HFF-Myc (cell line): Measurements from ENCODE around the gene MXD4.

Experiments used
- DNase-seq: peaks from one replicate; pipeline ENCODE4 v3.0.0-alpha.2; 2011; ENCODE audit warnings: low read depth; ENCODE audit errors: extremely low read depth
- H3K4me3 ChIP-seq: replicated peaks from 2 replicates; pipeline ENCODE4 v1.5.1; 2011; ENCODE audit warnings: low read depth, mild to moderate bottlenecking, control low read depth, low read length
- CTCF ChIP-seq: IDR thresholded peaks from 2 replicates; pipeline ENCODE4 v1.5.1; 2012; ENCODE audit warnings: mild to moderate bottlenecking, low read depth, low read length, control low read depth; ENCODE audit errors: missing control alignments

MXD4 gene

GRCh38 chr4:2267320-2267811, 5.5 kb upstream of the MXD4 start:
- TF ChIP-seq CTCF = no peak
- no peak for DNase-seq

GRCh38 chr4:2266821-2267220, 4.9 kb upstream of the MXD4 start:
- no peak for TF ChIP-seq CTCF
- DNase-seq = no peak
- H3K4me3 ChIP-seq = no peak overlapping the region

More at GRCh38 chr4:2267320-2267811, 5.5 kb upstream of the MXD4 start:
- H3K4me3 ChIP-seq = no peak overlapping the region

GRCh38 chr4:2266181-2266580, 4.3 kb upstream of the MXD4 start:
- DNase-seq = no peak
- no peak overlapping the region for H3K4me3 ChIP-seq
- no peak for TF ChIP-seq CTCF

DNA sequence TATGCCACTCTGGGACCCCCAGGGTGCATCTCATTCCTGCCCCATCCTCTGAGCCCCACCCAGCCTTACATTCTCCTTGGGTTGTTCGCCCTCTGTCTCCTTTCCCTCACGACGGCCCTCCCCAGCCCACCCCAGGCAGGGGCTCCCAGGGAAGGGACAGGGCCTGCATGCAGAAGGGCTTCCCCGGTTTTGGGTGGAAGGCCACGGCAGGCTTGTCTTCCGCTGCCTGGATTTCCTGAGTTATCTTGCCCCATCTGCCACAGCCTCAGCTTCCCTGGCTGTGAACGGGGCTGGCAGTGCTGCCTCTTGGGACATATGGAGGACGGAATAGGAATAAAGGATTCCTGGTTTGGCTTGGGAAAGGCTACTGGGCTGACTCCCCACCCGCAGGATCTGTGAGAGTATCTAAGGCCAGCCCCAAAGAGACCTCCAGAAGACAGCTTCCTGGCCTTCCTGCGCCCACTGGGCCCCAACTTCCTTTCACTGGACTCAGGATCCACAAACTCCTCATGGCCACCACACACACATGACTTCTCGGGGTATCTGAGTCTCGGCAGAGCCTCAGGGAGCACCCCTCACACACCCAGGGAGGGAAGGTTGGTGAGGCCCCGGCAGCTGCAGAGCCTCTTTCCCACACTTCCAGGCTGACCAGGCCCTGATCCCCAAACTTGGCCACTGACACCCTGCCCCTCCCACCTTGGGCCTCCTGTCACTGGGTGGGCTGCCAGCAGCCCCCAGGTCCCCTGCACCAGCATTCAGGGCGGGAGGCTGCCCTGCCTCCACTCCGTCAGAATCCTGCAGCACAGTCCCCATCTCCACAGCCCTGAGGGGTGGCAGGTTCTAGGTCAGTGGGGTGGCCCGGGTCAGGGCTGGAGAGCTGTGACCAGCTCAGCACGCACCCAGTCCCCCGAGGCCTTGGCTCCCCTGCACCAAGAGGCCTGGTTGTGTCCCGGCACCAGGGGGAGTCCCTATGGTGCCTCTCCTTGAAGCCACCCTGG, 3.5 kb upstream of the MXD4 start:
- no peak overlapping the region for H3K4me3 ChIP-seq
- no peak for DNase-seq
- no peak for TF ChIP-seq CTCF

DNA sequence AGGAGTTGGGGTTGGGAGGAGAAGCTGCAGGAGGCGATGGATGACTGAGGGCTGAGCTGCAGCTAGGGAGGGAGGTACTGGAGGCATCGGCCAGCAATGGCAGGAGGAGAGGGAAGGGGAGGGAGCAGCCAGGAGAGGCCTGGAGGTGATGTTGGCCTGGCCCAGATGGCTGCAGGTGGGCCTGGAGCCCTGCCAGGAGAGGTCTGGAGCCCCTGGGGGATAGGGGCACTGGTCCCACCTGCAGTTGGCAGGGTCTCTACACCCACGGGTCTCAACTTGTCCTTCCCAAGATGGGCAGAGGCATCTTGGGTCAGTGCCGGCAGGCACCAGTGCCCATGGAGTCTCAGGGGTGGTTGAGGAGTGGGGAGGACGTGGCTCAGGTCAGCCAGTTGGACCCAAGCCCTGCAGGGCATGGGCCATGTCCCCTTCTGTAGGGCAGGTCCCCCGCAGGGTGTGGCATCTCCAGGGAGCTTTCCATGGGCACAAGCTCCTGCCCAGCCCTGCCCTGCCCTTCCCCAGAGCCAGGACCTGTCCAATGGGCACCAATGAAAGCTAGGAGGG, 2.7 kb upstream of the MXD4 start:
- H3K4me3 ChIP-seq = no peak overlapping the region
- DNase-seq = no peak
- no peak for TF ChIP-seq CTCF

GRCh38 chr4:2263926-2264321, 2.0 kb upstream of the MXD4 start:
- H3K4me3 ChIP-seq = no peak overlapping the region
- TF ChIP-seq CTCF = no peak
- no peak for DNase-seq
